ENCODE results near the gene SEC63.

SEC63 gene

GRCh38 chr6:107847844-107848802, 109.9 kb downstream of the SEC63 start:
- peak; percentile 11 for DNase-seq

- DNase-seq = no peak
Observed at GRCh38 chr6:107846262-107846795, 111.7 kb downstream of the SEC63 start.

GRCh38 chr6:107845777-107846176, 112.2 kb downstream of the SEC63 start:
- DNase-seq = no peak

GRCh38 chr6:107843400-107843799, 114.6 kb downstream of the SEC63 start:
- DNase-seq = no peak

GRCh38 chr6:107841275-107841670, 116.7 kb downstream of the SEC63 start:
- DNase-seq = no peak

GRCh38 chr6:107840636-107841274, 117.3 kb downstream of the SEC63 start:
- DNase-seq = no peak

- no peak for DNase-seq
Observed at GRCh38 chr6:107833136-107833535, 124.9 kb downstream of the SEC63 start.

- no peak for DNase-seq
Observed at GRCh38 chr6:107832151-107833056, 125.6 kb downstream of the SEC63 start.

- DNase-seq = no peak
Observed at GRCh38 chr6:107830060-107830459, 127.9 kb downstream of the SEC63 start.

- no peak for DNase-seq
Observed at GRCh38 chr6:107827541-107827940, 130.5 kb downstream of the SEC63 start.

- DNase-seq = no peak
Observed at GRCh38 chr6:107823047-107823557, 134.9 kb downstream of the SEC63 start.

GRCh38 chr6:107822176-107823046, 135.6 kb downstream of the SEC63 start:
- no peak for DNase-seq

GRCh38 chr6:107821591-107821990, 136.4 kb downstream of the SEC63 start:
- DNase-seq = no peak

GRCh38 chr6:107820338-107821261, 137.4 kb downstream of the SEC63 start:
- DNase-seq = peak; percentile 13

- DNase-seq = no peak
Observed at GRCh38 chr6:107819964-107820337, 138.1 kb downstream of the SEC63 start.

GRCh38 chr6:107819217-107819616, 138.8 kb downstream of the SEC63 start:
- DNase-seq = no peak

- no peak for DNase-seq
Observed at GRCh38 chr6:107818272-107818671, 139.7 kb downstream of the SEC63 start.

- DNase-seq = no peak
Observed at GRCh38 chr6:107817784-107818183, 140.2 kb downstream of the SEC63 start.
